ENCODE measurements around the gene DHODH. TPM values are rescaled to one million over a fixed set of nuclear protein-coding genes. Genes with fewer than 3 reads are reported as not detected.

Gene DHODH
- total RNA-seq: 2.7 and 3.0 TPM in 2 replicates

DNA sequence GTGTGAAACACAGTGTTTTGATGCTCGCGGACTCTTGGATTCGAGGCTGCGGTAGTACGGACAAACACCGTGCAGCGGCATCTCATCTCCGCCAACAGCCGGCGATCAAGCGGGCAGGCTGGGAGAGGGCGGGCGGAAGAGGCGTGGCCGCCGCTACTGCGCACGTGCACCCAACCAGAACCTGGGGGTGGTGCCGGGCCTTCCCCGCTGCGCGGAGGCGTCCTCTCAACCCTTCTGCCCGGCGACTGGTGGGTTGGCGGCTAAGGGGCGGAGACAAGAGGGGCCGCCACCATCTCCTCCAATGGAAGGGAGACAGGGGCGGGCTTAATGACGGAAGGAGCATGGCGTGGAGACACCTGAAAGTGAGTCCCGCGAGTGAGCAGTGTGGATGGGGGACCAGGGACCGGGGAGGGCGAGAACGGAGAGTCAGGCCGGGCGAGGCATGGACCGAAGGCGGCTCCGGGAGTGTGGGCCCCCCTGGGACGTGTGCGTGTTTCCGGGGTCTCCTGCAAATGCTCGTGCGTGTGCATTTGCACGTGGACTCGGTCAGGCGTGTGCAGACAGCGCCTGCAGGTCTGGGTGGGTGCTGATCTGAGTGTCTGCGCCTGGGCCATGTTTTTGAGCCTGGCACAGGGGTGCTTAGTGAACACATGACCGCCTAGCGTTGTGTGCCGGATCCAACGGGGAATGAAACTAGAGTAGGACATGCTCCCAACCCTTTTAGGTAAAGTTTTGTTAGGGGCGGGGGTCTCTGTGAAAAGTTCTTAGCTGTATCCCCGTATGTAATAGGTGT lies at the start of gene DHODH:
TSS of gene DHODH (plus strand) at position 321 of the 793 bp plus-strand sequence. CDS start at position 342, 21 bp downstream.

DNA sequence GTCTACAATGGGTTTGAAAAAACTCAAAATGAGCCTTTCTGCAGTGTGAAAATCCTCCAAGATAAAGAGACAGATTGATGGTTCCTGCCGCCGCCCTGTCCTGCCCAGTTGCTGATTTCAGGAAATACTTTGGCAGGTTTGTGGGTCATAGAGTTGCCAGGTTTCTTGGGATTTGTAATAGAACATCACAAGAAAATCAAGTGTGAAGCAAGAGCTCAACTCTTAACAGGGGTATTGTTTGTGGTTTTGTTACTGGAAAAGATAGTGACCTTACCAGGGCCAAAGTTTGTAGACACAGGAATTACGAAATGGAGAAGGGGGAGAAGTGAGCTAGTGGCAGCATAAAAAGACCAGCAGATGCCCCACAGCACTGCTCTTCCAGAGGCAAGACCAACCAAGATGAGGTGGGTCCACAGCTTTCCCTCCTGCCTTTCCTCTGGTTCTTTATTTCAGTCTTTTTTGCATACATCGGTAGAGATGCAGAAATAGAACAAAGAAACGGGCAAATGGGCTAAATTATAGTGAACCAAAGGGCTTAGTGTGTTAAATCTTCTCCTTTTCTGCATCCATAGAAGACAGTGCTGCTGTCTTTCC lies 45.8 kb downstream of the DHODH start, which contains the start of gene HP:
TSS of gene HP (plus strand) at position 252 of the 594 bp plus-strand sequence. CDS start at position 400, 148 bp downstream.

Small RNAs within 50 kb of the gene (small RNA-seq; reads per million reads assigned to genes)
- not detected for gene RPL39P31

Other genes starting within 250 kb of the DHODH start
- 101 and 103 TPM in 2 replicates for gene AP1G1, start 199.9 kb upstream of the DHODH start, total RNA-seq
- 13.9 and 16.6 TPM in 2 replicates for gene ATXN1L, start 162.8 kb upstream of the DHODH start, total RNA-seq
- 4.7 and 5.9 TPM in 2 replicates for gene ZNF821, start 124.6 kb upstream of the DHODH start, total RNA-seq
- 173 and 218 TPM in 2 replicates for gene IST1, start 113.2 kb upstream of the DHODH start, total RNA-seq
- gene PKD1L3, start 8.3 kb upstream of the DHODH start, total RNA-seq: under 0.01 TPM in 1 of 2 replicates, not detected in the other
- gene HP, start 45.8 kb downstream of the DHODH start, total RNA-seq: 0.11 TPM in 1 of 2 replicates, not detected in the other
- not detected in 2 replicates for gene HPR, start 54.5 kb downstream of the DHODH start, total RNA-seq
- gene TXNL4B, start 84.9 kb downstream of the DHODH start, total RNA-seq: 9.3 and 12.4 TPM in 2 replicates
- 37.1 and 39.6 TPM in 2 replicates for gene DHX38, start 85.1 kb downstream of the DHODH start, total RNA-seq
- under 0.01 and 0.22 TPM in 2 replicates for gene PMFBP1, start 163.4 kb downstream of the DHODH start, total RNA-seq

Measured in articular chondrocyte of knee joint (primary cell).